Activated T-helper 17 cell treated with anti-CD3 and anti-CD28 coated beads, Interleukin-2, amount 50 U/mL, for 72 hours (primary cell): ENCODE measurements around the gene PTN. TPM values are rescaled to one million over a fixed set of nuclear protein-coding genes. Genes with fewer than 3 reads are reported as not detected.

Experiments
- ATAC-seq: fragments of 150-1000 bp; cut with Tn5 transposase; replicated peaks from 2 replicates; pipeline ENCODE4 v1.10.0; 2021; ENCODE audit warnings: mild to moderate bottlenecking, moderate library complexity
- H3K27ac Mint-ChIP-seq: one replicate; pipeline ENCODE4 v1.8.0; 2022; ENCODE audit warnings: mixed read lengths
- H3K27me3 Mint-ChIP-seq: one replicate; pipeline ENCODE4 v1.8.0; 2022; ENCODE audit warnings: mixed read lengths
- H3K36me3 Mint-ChIP-seq: one replicate; pipeline ENCODE4 v1.8.0; 2022; ENCODE audit warnings: low read depth, mild to moderate bottlenecking, mixed read lengths
- H3K4me1 Mint-ChIP-seq: one replicate; pipeline ENCODE4 v1.8.0; 2022; ENCODE audit warnings: mixed read lengths
- H3K4me3 Mint-ChIP-seq: one replicate; pipeline ENCODE4 v1.8.0; 2022; ENCODE audit warnings: mild to moderate bottlenecking, mixed read lengths
- H3K9me3 Mint-ChIP-seq: one replicate; pipeline ENCODE4 v1.8.0; 2022; ENCODE audit warnings: mixed read lengths
- total RNA-seq, 2 donors: library from RNA; stranded (reverse); gene quantifications; one replicate each; pipeline ENCODE4 v1.2.3, GENCODE V29; 2022

PTN gene
- total RNA-seq = under 1 TPM in 1 of 2 donors, not detected in 1; 0.37 TPM

- no peak for ATAC-seq
- Mint-ChIP-seq H3K27ac (no peak within 1 kb of the TSS), H3K4me1 (no peaks in the 10 kb centered on the region), H3K4me3 (no peak within 1 kb of the TSS), H3K9me3 (peaks cover 8% of the 10 kb centered on the region), H3K36me3 (no peaks in the 10 kb centered on the region), H3K27me3 (peaks cover 19% of the 10 kb centered on the region)
These were observed at the start of gene PTN for GRCh38 chr7:137343281-137343841. PTN (minus strand) TSS chr7:137343733; CDS start chr7:137254973, 88,760 bp downstream.

GRCh38 chr7:137390076-137390475, 46.5 kb upstream of the PTN start:
- Mint-ChIP-seq H3K36me3 (no peaks in the 10 kb centered on the region), H3K4me1 (no peaks in the 10 kb centered on the region), H3K27ac (no peak overlapping the region), H3K9me3 (peaks cover 9% of the 10 kb centered on the region), H3K27me3 (no peaks in the 10 kb centered on the region), H3K4me3 (no peak overlapping the region)
- no peak for ATAC-seq

GRCh38 chr7:137388916-137389315, 45.4 kb upstream of the PTN start:
- Mint-ChIP-seq H3K4me3 (no peak overlapping the region), H3K9me3 (peaks cover 9% of the 10 kb centered on the region), H3K36me3 (no peaks in the 10 kb centered on the region), H3K27ac (no peak overlapping the region), H3K4me1 (no peaks in the 10 kb centered on the region), H3K27me3 (no peaks in the 10 kb centered on the region)
- ATAC-seq = no peak

GRCh38 chr7:137386966-137387365, 43.4 kb upstream of the PTN start:
- no peak for ATAC-seq
- H3K4me1 Mint-ChIP-seq = no peaks in the 10 kb centered on the region
- H3K27ac Mint-ChIP-seq = no peak overlapping the region
- no peak overlapping the region for H3K4me3 Mint-ChIP-seq
- no peaks in the 10 kb centered on the region for H3K27me3 Mint-ChIP-seq
- peaks cover 9% of the 10 kb centered on the region for H3K9me3 Mint-ChIP-seq
- H3K36me3 Mint-ChIP-seq = no peaks in the 10 kb centered on the region

GRCh38 chr7:137381045-137381444, 37.5 kb upstream of the PTN start:
- Mint-ChIP-seq H3K4me1 (no peaks in the 10 kb centered on the region), H3K4me3 (no peak overlapping the region), H3K27me3 (no peaks in the 10 kb centered on the region), H3K36me3 (no peaks in the 10 kb centered on the region), H3K27ac (no peak overlapping the region), H3K9me3 (peaks cover 18% of the 10 kb centered on the region)
- ATAC-seq = no peak

GRCh38 chr7:137373507-137373906, 30.0 kb upstream of the PTN start:
- no peak for ATAC-seq
- H3K9me3 Mint-ChIP-seq = peaks cover 10% of the 10 kb centered on the region
- no peak overlapping the region for H3K27ac Mint-ChIP-seq
- H3K4me1 Mint-ChIP-seq = no peaks in the 10 kb centered on the region
- H3K27me3 Mint-ChIP-seq = no peaks in the 10 kb centered on the region
- H3K36me3 Mint-ChIP-seq = no peaks in the 10 kb centered on the region
- no peak overlapping the region for H3K4me3 Mint-ChIP-seq

- no peaks in the 10 kb centered on the region for H3K27me3 Mint-ChIP-seq
- no peak overlapping the region for H3K4me3 Mint-ChIP-seq
- no peak overlapping the region for H3K27ac Mint-ChIP-seq
- H3K4me1 Mint-ChIP-seq = no peaks in the 10 kb centered on the region
- ATAC-seq = no peak
- peaks cover 4% of the 10 kb centered on the region for H3K9me3 Mint-ChIP-seq
- H3K36me3 Mint-ChIP-seq = no peaks in the 10 kb centered on the region
These were observed 28.1 kb upstream of the PTN start for GRCh38 chr7:137371616-137372015.

- H3K27me3 Mint-ChIP-seq = no peaks in the 10 kb centered on the region
- H3K4me1 Mint-ChIP-seq = no peaks in the 10 kb centered on the region
- H3K27ac Mint-ChIP-seq = no peak overlapping the region
- H3K36me3 Mint-ChIP-seq = no peaks in the 10 kb centered on the region
- H3K9me3 Mint-ChIP-seq = peaks cover 14% of the 10 kb centered on the region
- ATAC-seq = no peak
- H3K4me3 Mint-ChIP-seq = no peak overlapping the region
These were observed 23.5 kb upstream of the PTN start for GRCh38 chr7:137366995-137367394.

- Mint-ChIP-seq H3K36me3 (no peaks in the 10 kb centered on the region), H3K27me3 (no peaks in the 10 kb centered on the region), H3K4me3 (no peak overlapping the region), H3K9me3 (peaks cover 21% of the 10 kb centered on the region), H3K4me1 (no peaks in the 10 kb centered on the region), H3K27ac (no peak overlapping the region)
- ATAC-seq = no peak
These were observed 20.1 kb upstream of the PTN start for GRCh38 chr7:137363683-137364082.

- Mint-ChIP-seq H3K4me3 (no peak overlapping the region), H3K27me3 (no peaks in the 10 kb centered on the region), H3K36me3 (no peaks in the 10 kb centered on the region), H3K27ac (no peak overlapping the region), H3K4me1 (no peaks in the 10 kb centered on the region), H3K9me3 (peaks cover 21% of the 10 kb centered on the region)
- ATAC-seq = no peak
These were observed 16.6 kb upstream of the PTN start for GRCh38 chr7:137360087-137360679.

- H3K36me3 Mint-ChIP-seq = no peaks in the 10 kb centered on the region
- H3K27ac Mint-ChIP-seq = no peak overlapping the region
- ATAC-seq = no peak
- no peaks in the 10 kb centered on the region for H3K9me3 Mint-ChIP-seq
- no peaks in the 10 kb centered on the region for H3K27me3 Mint-ChIP-seq
- H3K4me3 Mint-ChIP-seq = no peak overlapping the region
- H3K4me1 Mint-ChIP-seq = no peaks in the 10 kb centered on the region
These were observed 11.4 kb upstream of the PTN start for GRCh38 chr7:137354961-137355360.

GRCh38 chr7:137354396-137354795, 10.9 kb upstream of the PTN start:
- H3K9me3 Mint-ChIP-seq = no peaks in the 10 kb centered on the region
- H3K4me1 Mint-ChIP-seq = no peaks in the 10 kb centered on the region
- ATAC-seq = no peak
- no peak overlapping the region for H3K27ac Mint-ChIP-seq
- H3K4me3 Mint-ChIP-seq = no peak overlapping the region
- no peaks in the 10 kb centered on the region for H3K36me3 Mint-ChIP-seq
- no peaks in the 10 kb centered on the region for H3K27me3 Mint-ChIP-seq

GRCh38 chr7:137351941-137352340, 8.4 kb upstream of the PTN start:
- Mint-ChIP-seq H3K27me3 (no peaks in the 10 kb centered on the region), H3K27ac (no peak overlapping the region), H3K4me1 (no peaks in the 10 kb centered on the region), H3K36me3 (no peaks in the 10 kb centered on the region), H3K4me3 (no peak overlapping the region), H3K9me3 (no peaks in the 10 kb centered on the region)
- no peak for ATAC-seq

GRCh38 chr7:137345799-137346449, 2.4 kb upstream of the PTN start:
- Mint-ChIP-seq H3K36me3 (no peaks in the 10 kb centered on the region), H3K4me1 (no peaks in the 10 kb centered on the region), H3K9me3 (no peaks in the 10 kb centered on the region), H3K27ac (no peak overlapping the region), H3K4me3 (no peak overlapping the region), H3K27me3 (peaks cover 19% of the 10 kb centered on the region)
- ATAC-seq = no peak

GRCh38 chr7:137342828-137343261, 688 bp downstream of the PTN start:
- no peak overlapping the region for H3K27ac Mint-ChIP-seq
- H3K27me3 Mint-ChIP-seq = peaks cover 19% of the 10 kb centered on the region
- no peak for ATAC-seq
- no peaks in the 10 kb centered on the region for H3K36me3 Mint-ChIP-seq
- H3K9me3 Mint-ChIP-seq = peaks cover 8% of the 10 kb centered on the region
- H3K4me3 Mint-ChIP-seq = no peak overlapping the region
- H3K4me1 Mint-ChIP-seq = no peaks in the 10 kb centered on the region
